HG02870 (cell line): ENCODE results near the gene PTP4A2.
A peak's percentile ranks its signal among the peaks of the same experiment; 100 is the strongest.
"Not testable (repeated sequence)": the region's sequence is repeated elsewhere in the genome, so short reads cannot be mapped to it uniquely, and the experiment has no call there.

Experiments
- ATAC-seq: cut with Tn5 transposase; IDR thresholded peaks from one replicate; pipeline ENCODE4 v1.9.1; 2021; ENCODE audit warnings: mild to moderate bottlenecking, moderate library complexity; ENCODE audit not compliant: unreplicated experiment

Gene PTP4A2

GRCh38 chr1:31895474-31896198 lies 42.5 kb downstream of the PTP4A2 start:
- ATAC-seq = not testable (repeated sequence)

GRCh38 chr1:31891280-31891679 lies 46.9 kb downstream of the PTP4A2 start:
- ATAC-seq = peak; percentile 72

GRCh38 chr1:31888291-31888690 lies 49.9 kb downstream of the PTP4A2 start:
- ATAC-seq = no peak

- ATAC-seq = no peak
Observed at GRCh38 chr1:31886866-31887265, 51.3 kb downstream of the PTP4A2 start.

GRCh38 chr1:31885851-31886250 lies 52.3 kb downstream of the PTP4A2 start:
- ATAC-seq = no peak

- ATAC-seq = no peak
Observed at GRCh38 chr1:31883357-31883942, 54.7 kb downstream of the PTP4A2 start.

GRCh38 chr1:31881688-31882000 lies 56.5 kb downstream of the PTP4A2 start:
- no peak for ATAC-seq

- ATAC-seq = no peak
Observed at GRCh38 chr1:31880957-31881687, 57.0 kb downstream of the PTP4A2 start.

GRCh38 chr1:31879981-31880608 lies 58.1 kb downstream of the PTP4A2 start:
- no peak for ATAC-seq

GRCh38 chr1:31878058-31878457 lies 60.1 kb downstream of the PTP4A2 start:
- no peak for ATAC-seq

GRCh38 chr1:31877544-31877943 lies 60.6 kb downstream of the PTP4A2 start:
- ATAC-seq = no peak

- ATAC-seq = no peak
Observed at GRCh38 chr1:31875636-31876236, 62.4 kb downstream of the PTP4A2 start.

- no peak for ATAC-seq
Observed at GRCh38 chr1:31874942-31875341, 63.2 kb downstream of the PTP4A2 start.

GRCh38 chr1:31872658-31873636 lies 65.2 kb downstream of the PTP4A2 start:
- no peak for ATAC-seq

- ATAC-seq = no peak
Observed at GRCh38 chr1:31871703-31872102, 66.5 kb downstream of the PTP4A2 start.

- no peak for ATAC-seq
Observed at GRCh38 chr1:31870086-31870736, 68.0 kb downstream of the PTP4A2 start.

- ATAC-seq = no peak
Observed at GRCh38 chr1:31869449-31869848, 68.7 kb downstream of the PTP4A2 start.

GRCh38 chr1:31868862-31869261 lies 69.3 kb downstream of the PTP4A2 start:
- ATAC-seq = no peak

- no peak for ATAC-seq
Observed at GRCh38 chr1:31867546-31867945, 70.6 kb downstream of the PTP4A2 start.
